ENCODE results near the gene ITPRID2.

Gene ITPRID2

GRCh38 chr2:181872178-181872577, 19.4 kb upstream of the ITPRID2 start:
- no peaks in the 10 kb centered on the region for H3K36me3 Mint-ChIP-seq (ENCODE audit: low read depth)
- H3K4me3 Mint-ChIP-seq, result no peak overlapping the region
- H3K4me1 Mint-ChIP-seq, result no peaks in the 10 kb centered on the region
- no peaks in the 10 kb centered on the region for H3K9me3 Mint-ChIP-seq
- no peak overlapping the region for H3K27ac Mint-ChIP-seq
- no peaks in the 10 kb centered on the region for H3K27me3 Mint-ChIP-seq (ENCODE audit: low read depth)
- no peak for TF ChIP-seq CTCF (IDR thresholded peaks at IDR 0.05; ENCODE audit: unreplicated experiment in 3 of 3)

GRCh38 chr2:181876614-181877063, 14.9 kb upstream of the ITPRID2 start:
- Mint-ChIP-seq H3K27ac (no peak overlapping the region), H3K36me3 (ENCODE audit: low read depth) (no peaks in the 10 kb centered on the region), H3K4me3 (no peak overlapping the region), H3K27me3 (ENCODE audit: low read depth) (no peaks in the 10 kb centered on the region), H3K9me3 (no peaks in the 10 kb centered on the region), H3K4me1 (no peaks in the 10 kb centered on the region)
- TF ChIP-seq CTCF (IDR thresholded peaks at IDR 0.05; ENCODE audit: unreplicated experiment in 3 of 3), result no peak

GRCh38 chr2:181877181-181877664, 14.3 kb upstream of the ITPRID2 start:
- Mint-ChIP-seq H3K4me1 (no peaks in the 10 kb centered on the region), H3K9me3 (no peaks in the 10 kb centered on the region), H3K36me3 (ENCODE audit: low read depth) (no peaks in the 10 kb centered on the region), H3K27me3 (ENCODE audit: low read depth) (no peaks in the 10 kb centered on the region), H3K27ac (no peak overlapping the region), H3K4me3 (no peak overlapping the region)
- no peak for TF ChIP-seq CTCF (IDR thresholded peaks at IDR 0.05; ENCODE audit: unreplicated experiment in 3 of 3)

GRCh38 chr2:181878448-181878847, 13.1 kb upstream of the ITPRID2 start:
- H3K9me3 Mint-ChIP-seq, result no peaks in the 10 kb centered on the region
- TF ChIP-seq CTCF (IDR thresholded peaks at IDR 0.05; ENCODE audit: unreplicated experiment in 3 of 3), result no peak
- H3K36me3 Mint-ChIP-seq (ENCODE audit: low read depth), result no peaks in the 10 kb centered on the region
- H3K27ac Mint-ChIP-seq, result no peak overlapping the region
- H3K27me3 Mint-ChIP-seq (ENCODE audit: low read depth), result no peaks in the 10 kb centered on the region
- H3K4me1 Mint-ChIP-seq, result no peaks in the 10 kb centered on the region
- H3K4me3 Mint-ChIP-seq, result no peak overlapping the region

- Mint-ChIP-seq H3K27me3 (ENCODE audit: low read depth) (no peaks in the 10 kb centered on the region), H3K4me3 (no peak overlapping the region), H3K36me3 (ENCODE audit: low read depth) (no peaks in the 10 kb centered on the region), H3K9me3 (no peaks in the 10 kb centered on the region), H3K27ac (no peak overlapping the region), H3K4me1 (no peaks in the 10 kb centered on the region)
- TF ChIP-seq CTCF (IDR thresholded peaks at IDR 0.05; ENCODE audit: unreplicated experiment in 3 of 3), result no peak
Observed at GRCh38 chr2:181879295-181879694, 12.2 kb upstream of the ITPRID2 start.

- no peak for TF ChIP-seq CTCF (IDR thresholded peaks at IDR 0.05; ENCODE audit: unreplicated experiment in 3 of 3)
- H3K4me1 Mint-ChIP-seq, result no peaks in the 10 kb centered on the region
- H3K9me3 Mint-ChIP-seq, result no peaks in the 10 kb centered on the region
- no peak overlapping the region for H3K4me3 Mint-ChIP-seq
- H3K36me3 Mint-ChIP-seq (ENCODE audit: low read depth), result no peaks in the 10 kb centered on the region
- no peaks in the 10 kb centered on the region for H3K27me3 Mint-ChIP-seq (ENCODE audit: low read depth)
- H3K27ac Mint-ChIP-seq, result no peak overlapping the region
Observed at GRCh38 chr2:181882246-181883020, 9.1 kb upstream of the ITPRID2 start.

Data from nephron (organoid).